C1 segment of cervical spinal cord (tissue), 14 donors: ENCODE measurements around the gene PTPRR.
"Not testable (repeated sequence)": the region's sequence is repeated elsewhere in the genome, so short reads cannot be mapped to it uniquely, and the experiment has no call there.

Experiments used
- DNase-seq, 14 donors: peaks; one replicate each; lab custom pipeline; 2025; lab: John Stamatoyannopoulos, UW

PTPRR gene

GRCh38 chr12:70749931-70750330 lies 170.6 kb downstream of the PTPRR start:
- no peak for DNase-seq

- DNase-seq: no peak
These were observed 171.7 kb downstream of the PTPRR start for GRCh38 chr12:70748809-70749208.

DNA sequence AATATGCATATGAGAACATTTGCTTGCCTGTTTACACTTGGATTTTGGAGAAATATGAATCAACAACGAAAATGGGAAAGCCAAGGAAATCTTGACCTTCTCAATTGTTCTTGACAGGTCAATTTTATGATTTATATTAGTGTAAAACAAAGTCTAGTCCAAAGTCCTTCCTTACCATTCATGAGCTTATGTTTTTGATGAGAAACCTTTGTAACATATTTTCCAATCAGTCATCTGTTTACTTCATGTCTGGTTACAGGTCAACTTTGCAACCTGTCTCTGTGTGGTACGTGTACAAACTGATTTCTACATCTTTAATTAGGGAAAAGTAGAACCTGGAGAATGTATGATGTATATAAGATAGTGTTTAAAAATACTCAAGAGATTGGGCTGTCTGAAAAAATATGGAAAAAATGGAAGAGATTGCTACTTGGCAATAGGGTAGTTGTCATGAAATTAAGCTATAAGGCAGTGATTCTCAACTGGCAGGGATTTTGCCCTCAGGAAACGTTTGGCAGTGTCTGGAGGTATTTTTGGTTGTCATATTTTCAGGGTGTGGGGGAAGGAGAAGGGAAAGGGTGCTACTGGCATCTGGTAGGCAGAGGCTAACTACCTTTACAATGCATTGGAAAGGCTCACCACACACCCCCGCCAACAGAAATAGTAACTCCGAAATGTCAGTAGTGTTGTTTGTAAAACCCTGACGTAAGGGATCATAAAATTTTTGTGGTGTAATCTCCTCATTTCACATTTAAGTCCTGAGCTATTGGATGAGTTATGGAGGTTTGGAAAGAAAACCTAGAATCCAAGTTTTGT lies 172.9 kb downstream of the PTPRR start:
- no peak for DNase-seq

- no peak for DNase-seq
These were observed 175.5 kb downstream of the PTPRR start for GRCh38 chr12:70745048-70745447.

DNA sequence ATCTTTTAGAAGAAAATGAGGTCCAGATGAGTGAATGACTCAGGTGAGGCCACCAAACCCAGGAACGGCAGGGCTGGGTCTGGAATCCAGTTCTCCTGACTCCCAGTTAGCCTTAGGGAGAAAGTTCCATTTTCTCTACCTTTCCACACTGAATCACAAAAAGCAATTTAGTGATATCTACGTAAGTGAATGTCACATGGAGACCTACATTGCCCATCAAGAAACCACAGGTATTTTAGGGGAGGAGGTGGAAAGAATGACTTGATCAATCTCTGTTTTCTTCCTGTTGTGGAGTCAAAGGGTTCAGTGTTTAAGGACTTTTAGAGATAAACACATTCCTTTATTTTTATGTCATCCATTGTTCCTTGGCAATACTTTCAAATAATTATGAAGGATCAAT lies 176.4 kb downstream of the PTPRR start:
- no peak for DNase-seq

- no peak for DNase-seq
These were observed 179.3 kb downstream of the PTPRR start for GRCh38 chr12:70741256-70741655.

DNA sequence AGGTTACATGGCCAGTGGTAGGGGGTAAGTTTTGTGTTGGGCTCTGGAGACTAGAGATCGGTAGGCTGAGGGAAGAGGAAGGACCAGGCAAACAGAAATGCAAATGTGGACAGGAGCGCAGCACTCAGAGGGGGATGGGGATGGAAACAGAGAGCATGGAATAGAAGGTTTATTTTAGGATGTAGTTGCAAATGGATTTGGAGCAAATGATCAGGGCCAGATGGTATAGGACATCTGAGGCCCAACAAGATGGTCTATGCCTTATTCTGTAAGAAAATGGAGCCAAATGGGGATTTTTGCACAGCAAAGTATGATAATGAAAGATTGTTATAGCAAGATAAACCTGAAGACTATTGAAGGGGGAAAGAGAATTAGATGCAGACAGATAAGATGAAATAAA lies 180.8 kb downstream of the PTPRR start:
- DNase-seq: peak in 1 of 14 donors; percentile 77

- DNase-seq: no peak
These were observed 184.0 kb downstream of the PTPRR start for GRCh38 chr12:70736351-70737133.

- DNase-seq: not testable (repeated sequence)
These were observed 185.3 kb downstream of the PTPRR start for GRCh38 chr12:70735197-70735596.

DNA sequence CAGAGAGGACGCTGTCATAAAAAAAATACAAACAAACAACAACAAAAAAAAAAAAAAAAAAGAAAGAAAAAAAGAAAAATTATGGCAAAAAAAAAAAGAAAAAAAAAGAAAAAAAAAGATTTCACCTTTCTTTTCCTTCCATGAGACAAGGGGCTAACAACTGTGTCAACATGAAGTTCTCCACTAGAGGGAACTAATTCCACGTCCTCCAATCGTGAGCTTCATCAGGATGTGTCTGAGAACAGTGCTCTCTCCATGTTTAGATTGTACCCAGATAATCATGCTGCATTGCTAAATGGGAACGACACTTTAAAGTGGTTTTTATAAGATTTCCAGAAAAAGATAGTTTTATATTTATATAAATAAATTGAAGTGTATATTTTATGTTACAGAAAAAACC lies 187.2 kb downstream of the PTPRR start:
- DNase-seq: peak in 2 of 14 donors; percentile 3 to 66

DNA sequence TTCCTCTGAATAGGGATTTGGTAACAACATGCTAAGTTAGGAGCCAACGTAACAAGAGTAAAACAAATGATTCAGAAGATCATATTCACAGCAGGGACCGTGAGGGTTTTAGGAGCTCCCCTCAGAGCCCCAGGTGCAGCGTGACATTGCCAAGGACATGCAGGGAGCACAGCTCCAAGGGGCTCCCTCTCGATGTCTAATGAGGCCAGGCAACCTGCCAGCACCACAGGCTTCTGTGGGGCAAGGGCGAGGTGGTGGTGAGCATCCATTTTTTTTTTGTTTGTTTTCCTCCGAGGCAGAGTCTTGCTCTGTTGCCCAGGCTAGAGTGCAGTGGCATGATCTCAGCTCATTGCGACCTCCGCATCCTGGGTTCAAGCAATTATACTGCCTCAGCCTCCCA lies 188.3 kb downstream of the PTPRR start:
- no peak for DNase-seq

DNA sequence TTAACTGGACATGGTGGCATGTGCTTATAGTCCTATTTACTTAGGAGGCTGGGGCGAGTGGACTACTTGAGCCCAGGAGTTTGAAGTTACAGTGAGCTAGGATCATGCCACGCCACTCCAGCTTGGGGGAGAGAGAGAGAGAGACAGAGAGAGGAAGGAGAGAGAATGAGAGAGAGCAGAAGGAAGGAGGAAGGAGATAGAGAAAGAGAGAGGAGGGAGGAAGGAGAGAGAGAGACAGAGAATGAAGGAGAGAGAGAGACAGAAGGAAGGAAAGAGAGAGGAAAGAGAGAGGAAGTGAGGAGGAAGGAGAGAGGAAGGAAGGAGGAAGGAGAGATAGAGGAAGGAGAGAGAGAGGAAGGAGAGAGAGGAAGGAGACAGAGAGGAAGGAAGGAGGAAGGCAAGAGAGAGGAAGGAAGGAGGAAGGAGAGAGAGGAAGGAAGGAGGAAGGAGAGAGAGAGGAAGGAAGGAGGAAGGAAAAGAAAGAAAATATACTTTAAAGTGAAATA lies 189.8 kb downstream of the PTPRR start:
- no peak for DNase-seq

- no peak for DNase-seq
These were observed 196.1 kb downstream of the PTPRR start for GRCh38 chr12:70724444-70724843.

- no peak for DNase-seq
These were observed 197.8 kb downstream of the PTPRR start for GRCh38 chr12:70722584-70723343.

- DNase-seq: no peak
These were observed 198.7 kb downstream of the PTPRR start for GRCh38 chr12:70721656-70722357.

DNA sequence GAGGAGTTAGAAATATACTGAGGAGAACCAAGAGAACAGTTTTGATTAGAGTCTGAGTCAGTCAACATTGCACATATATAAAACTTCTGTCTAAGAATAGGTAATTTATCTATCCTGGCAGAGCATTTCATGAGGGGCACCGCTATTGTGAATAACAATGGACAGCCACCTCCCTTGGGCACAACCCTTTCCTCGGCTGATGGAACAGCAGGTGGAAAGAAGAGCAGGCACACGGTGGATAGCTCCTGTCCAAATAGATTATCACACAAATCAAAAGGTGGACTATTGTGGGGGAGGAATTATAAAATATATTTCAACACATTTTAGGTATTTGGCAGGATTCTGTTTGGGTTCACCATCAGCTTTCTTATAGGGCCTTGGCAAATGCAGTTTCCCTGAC lies 199.3 kb downstream of the PTPRR start:
- DNase-seq: peak in 1 of 14 donors; percentile 25

DNA sequence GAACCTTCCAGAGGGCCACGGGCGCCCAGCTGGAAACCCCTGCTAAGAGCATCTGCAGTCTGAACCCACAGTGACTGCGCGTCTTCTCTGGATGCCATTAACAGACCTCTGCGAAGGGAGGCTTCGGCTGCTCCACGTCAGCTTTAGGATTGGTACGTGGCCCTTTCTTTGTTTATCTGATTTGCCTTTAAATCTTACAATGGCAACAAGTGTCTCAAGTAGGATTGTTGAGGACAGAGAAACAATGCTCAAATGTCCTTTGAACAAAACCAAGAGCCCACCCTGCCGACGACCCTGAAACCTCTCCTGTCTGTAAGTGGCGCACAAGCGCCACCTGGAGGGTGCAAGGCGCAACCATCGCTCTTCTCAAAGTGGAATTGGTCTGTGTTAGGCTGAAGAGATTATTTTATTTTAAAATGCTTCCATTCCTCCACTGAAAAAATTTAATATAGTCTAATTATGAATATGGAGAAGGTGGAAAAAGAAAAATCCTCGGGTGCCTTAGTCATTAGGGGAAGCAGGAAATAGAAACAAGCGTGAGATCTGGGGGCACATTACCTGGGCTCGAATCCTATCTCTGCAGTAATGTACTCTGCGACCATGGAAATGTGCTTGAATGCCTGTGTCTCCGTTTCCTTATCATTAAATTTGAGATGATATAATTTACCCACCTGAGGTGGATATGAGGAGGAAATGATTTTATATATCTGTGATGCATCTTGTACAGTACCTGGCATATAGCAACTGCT lies 200.7 kb downstream of the PTPRR start:
- DNase-seq: peak in 4 of 14 donors; percentile 6 to 53 (median 40)

GRCh38 chr12:70719071-70719470 lies 201.5 kb downstream of the PTPRR start:
- DNase-seq: no peak

GRCh38 chr12:70711831-70712230 lies 208.7 kb downstream of the PTPRR start:
- DNase-seq: no peak

GRCh38 chr12:70709022-70709421 lies 211.5 kb downstream of the PTPRR start:
- no peak for DNase-seq

- DNase-seq: no peak
These were observed 213.9 kb downstream of the PTPRR start for GRCh38 chr12:70706611-70707010.
